ENCODE results near the gene ARID1A. TPM values are rescaled to one million over a fixed set of nuclear protein-coding genes. Genes with fewer than 3 reads are reported as not detected.

Gene ARID1A
- total RNA-seq, 4 donors from 2014 or later = 25.8 to 48.4 (median 40.6) TPM

DNA sequence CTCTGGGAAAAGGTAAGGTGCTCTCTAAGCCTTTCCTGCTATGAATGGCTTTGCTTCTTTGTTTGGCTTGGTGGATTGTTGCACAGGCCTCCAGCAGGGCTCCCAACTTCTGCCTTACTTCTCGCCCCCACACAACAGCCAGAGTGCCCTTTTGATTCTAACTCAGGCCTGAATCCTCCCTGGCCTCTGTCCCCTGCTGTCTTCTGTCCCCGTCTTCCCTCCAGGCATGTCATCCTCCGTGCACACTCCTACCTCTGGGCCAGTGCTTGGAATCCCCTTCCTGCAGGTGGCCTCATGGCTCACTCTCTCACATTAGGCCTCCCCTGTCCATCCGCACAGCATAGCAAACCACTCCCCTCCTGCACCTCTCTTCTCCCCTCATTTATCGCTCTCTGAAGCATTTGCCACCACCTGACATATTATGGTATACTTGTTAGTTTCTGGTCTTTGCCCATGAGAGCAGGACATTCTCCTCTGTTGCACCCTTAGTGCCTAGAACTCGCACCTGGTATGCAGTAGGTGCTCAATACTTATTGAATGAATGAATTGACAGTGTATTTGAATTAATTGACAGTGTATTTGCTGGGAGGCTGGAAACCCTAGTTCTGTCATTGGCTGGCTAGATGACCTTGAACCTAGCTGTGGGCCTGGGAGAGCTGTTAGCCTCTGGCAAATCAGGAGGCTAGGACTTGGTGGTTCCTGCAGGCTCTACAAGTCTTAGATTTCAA is 133.5 kb downstream of the ARID1A start:
- DNase-seq (ENCODE audit: low spot score) (no peak), ATAC-seq (ENCODE audit: low FRiP score) (no peak)
- TF ChIP-seq, protein P1, sequence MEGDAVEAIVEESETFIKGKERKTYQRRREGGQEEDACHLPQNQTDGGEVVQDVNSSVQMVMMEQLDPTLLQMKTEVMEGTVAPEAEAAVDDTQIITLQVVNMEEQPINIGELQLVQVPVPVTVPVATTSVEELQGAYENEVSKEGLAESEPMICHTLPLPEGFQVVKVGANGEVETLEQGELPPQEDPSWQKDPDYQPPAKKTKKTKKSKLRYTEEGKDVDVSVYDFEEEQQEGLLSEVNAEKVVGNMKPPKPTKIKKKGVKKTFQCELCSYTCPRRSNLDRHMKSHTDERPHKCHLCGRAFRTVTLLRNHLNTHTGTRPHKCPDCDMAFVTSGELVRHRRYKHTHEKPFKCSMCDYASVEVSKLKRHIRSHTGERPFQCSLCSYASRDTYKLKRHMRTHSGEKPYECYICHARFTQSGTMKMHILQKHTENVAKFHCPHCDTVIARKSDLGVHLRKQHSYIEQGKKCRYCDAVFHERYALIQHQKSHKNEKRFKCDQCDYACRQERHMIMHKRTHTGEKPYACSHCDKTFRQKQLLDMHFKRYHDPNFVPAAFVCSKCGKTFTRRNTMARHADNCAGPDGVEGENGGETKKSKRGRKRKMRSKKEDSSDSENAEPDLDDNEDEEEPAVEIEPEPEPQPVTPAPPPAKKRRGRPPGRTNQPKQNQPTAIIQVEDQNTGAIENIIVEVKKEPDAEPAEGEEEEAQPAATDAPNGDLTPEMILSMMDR (IDR thresholded peaks at IDR 0.05) = no peak

DNA sequence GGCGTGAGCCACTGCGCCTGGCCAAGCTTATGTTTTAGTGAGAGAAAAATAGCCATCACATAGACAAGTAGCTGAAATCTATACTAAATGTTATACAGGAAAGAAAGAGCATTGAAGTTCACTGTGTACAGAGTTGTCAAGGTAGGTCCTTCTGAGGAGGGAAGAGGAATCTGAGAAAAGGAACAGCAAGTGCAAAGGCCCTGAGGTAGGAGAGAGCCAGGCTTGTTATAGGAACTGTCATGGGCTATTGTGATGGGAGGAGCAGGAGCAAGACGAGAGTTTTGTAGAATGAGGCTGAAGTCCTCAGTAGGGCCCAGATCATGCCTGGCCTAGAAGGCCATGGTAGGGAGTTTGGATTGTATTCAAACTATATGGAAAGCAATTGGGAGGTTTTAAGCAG is 135.2 kb downstream of the ARID1A start:
- DNase-seq (ENCODE audit: low spot score) (no peak), ATAC-seq (ENCODE audit: low FRiP score) (no peak)
- TF ChIP-seq, protein P1 (IDR thresholded peaks at IDR 0.05) = no peak

Small RNAs within 50 kb of the gene (small RNA-seq; reads per million reads assigned to genes)
- gene AL627082.1 (not detected), gene RN7SL165P (not detected)

Other genes with a start within 250 kb of the ARID1A start
- 100 to 1,000 TPM; 108 to 161 (median 121) TPM for gene HMGN2, start 223.6 kb upstream of the ARID1A start, total RNA-seq
- gene RPS6KA1, start 166.3 kb upstream of the ARID1A start, total RNA-seq = 10 to 100 TPM; 11.4 to 46.1 (median 28.1) TPM
- gene PIGV, start 91.9 kb downstream of the ARID1A start, total RNA-seq = 10 to 100 TPM in 3 of 4 donors, 1 to 10 TPM in 1; 7.9 to 17.1 (median 16.5) TPM
- 10 to 100 TPM; 27.4 to 81.1 (median 33.5) TPM for gene ZDHHC18, start 130.7 kb downstream of the ARID1A start, total RNA-seq
- gene SFN, start 167.1 kb downstream of the ARID1A start, total RNA-seq = 1 to 10 TPM in 2 of 4 donors, under 1 TPM in 1, not detected in 1; 0.38 to 4.9 (median 1.9) TPM
- gene GPN2, start 194.3 kb downstream of the ARID1A start, total RNA-seq = 10 to 100 TPM in 3 of 4 donors, 1 to 10 TPM in 1; 9.4 to 18.0 (median 11.0) TPM
- 10 to 100 TPM in 2 of 4 donors, 1 to 10 TPM in 2; 5.4 to 13.6 (median 10.6) TPM for gene GPATCH3, start 204.5 kb downstream of the ARID1A start, total RNA-seq
- not detected for gene NR0B2, start 218.0 kb downstream of the ARID1A start, total RNA-seq
- gene NUDC, start 225.7 kb downstream of the ARID1A start, total RNA-seq = 10 to 100 TPM; 35.5 to 53.7 (median 44.5) TPM